H54 (cell line): ENCODE data around the gene NKX1-1.
"Not testable (repeated sequence)": the region's sequence is repeated elsewhere in the genome, so short reads cannot be mapped to it uniquely, and the experiment has no call there.

Experiments used
- DNase-seq: peaks from one replicate; pipeline ENCODE4 v3.0.0; 2011; ENCODE audit warnings: low spot score, mixed read lengths; ENCODE audit not compliant: insufficient read length
- FAIRE-seq: peaks from 3 replicates; lab custom pipeline; 2011; peaks lifted over from hg19 to GRCh38; lab: Jason Lieb, UNC
- POLR2A ChIP-seq: IDR thresholded peaks from 2 replicates; pipeline ENCODE4 v1.6.1; 2011; ENCODE audit warnings: low read depth, mild to moderate bottlenecking, low read length

Gene NKX1-1

DNA sequence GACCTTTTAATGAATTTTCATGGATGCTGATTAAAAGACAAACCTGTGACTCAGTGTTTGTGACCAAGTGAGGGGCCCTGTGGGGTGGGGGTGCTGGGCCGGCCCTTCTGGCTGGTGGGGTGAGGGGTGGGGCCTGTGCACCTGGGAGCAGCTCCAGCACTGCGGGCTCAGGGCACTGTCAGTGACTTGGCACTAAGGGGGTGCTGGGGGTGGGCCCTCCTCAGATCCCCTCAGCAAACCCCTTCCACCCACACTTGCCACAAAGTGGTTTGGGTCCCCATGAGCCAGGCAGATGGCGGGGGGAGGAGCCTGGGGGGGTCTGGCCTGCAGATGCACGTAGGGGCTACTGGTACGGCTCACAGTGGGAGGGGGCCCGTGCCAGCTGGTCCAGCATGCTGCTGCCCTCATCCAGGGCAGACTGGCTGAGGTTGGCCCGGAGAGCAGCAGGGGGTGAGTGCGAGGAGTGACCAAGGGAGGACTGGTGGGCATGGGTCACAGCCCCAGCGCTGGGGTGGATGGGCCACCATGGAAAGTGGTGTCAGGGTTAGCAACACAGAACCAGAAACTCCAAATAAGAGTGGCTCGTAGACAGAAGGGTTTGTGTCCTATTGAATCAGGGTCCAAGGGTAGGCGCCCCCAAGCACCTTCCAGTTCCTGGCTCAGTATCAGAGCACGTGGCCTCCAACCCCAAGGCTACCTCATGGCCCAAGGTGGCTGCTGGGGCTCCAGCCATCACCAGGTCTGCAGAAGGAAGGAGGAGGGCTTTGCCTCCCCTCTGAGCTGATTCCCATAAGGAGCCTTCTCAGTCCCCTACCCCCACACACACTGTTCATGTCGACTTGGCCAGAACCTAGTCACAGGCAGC, 10.1 kb downstream of the NKX1-1 start:
- DNase-seq = no peak

DNA sequence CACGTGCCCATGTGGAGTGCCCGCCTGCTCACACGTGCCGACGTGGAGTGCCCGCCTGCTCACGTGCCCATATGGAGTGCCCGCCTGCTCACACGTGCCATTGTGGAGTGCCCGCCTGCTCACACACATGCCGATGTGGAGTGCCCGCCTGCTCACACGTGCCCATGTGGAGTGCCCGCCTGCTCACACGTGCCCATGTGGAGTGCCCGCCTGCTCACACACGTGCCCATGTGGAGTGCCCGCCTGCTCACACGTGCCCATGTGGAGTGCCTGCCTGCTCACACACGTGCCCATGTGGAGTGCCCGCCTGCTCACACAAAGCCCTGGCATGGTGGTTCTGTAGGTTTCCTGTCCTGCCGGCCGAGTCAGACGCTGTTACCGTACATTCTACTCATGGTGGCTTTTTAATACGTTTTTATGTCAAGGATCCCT, 10.8 kb downstream of the NKX1-1 start:
- not testable (repeated sequence) for FAIRE-seq, DNase-seq

More for the DNA sequence above, 10.1 kb downstream of the NKX1-1 start:
- no peak for FAIRE-seq
- no peak for TF ChIP-seq POLR2A

DNA sequence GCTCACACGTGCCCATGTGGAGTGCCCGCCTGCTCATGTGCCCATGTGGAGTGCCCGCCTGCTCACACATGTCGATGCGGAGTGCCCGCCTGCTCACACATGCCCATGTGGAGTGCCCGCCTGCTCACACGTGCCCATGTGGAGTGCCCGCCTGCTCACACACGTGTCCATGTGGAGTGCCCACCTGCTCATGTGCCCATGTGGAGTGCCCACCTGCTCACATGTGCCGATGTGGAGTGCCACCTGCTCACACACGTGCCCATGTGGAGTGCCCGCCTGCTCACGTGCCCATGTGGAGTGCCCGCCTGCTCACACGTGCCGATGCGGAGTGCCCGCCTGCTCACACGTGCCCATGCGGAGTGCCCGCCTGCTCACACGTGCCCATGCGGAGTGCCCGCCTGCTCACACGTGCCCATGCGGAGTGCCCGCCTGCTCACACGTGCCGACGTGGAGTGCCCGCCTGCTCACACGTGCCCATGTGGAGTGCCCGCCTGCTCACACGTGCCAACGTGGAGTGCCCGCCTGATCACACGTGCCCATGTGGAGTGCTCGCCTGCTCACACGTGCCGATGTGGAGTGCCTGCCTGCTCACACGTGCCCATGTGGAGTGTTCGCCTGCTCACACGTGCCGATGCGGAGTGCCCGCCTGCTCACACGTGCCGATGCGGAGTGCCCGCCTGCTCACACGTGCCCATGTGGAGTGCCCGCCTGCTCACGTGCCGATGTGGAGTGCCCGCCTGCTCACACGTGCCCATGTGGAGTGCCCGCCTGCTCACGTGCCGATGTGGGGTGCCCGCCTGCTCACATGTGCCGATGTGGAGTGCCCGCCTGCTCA, 11.5 kb downstream of the NKX1-1 start:
- not testable (repeated sequence) for FAIRE-seq, DNase-seq

DNA sequence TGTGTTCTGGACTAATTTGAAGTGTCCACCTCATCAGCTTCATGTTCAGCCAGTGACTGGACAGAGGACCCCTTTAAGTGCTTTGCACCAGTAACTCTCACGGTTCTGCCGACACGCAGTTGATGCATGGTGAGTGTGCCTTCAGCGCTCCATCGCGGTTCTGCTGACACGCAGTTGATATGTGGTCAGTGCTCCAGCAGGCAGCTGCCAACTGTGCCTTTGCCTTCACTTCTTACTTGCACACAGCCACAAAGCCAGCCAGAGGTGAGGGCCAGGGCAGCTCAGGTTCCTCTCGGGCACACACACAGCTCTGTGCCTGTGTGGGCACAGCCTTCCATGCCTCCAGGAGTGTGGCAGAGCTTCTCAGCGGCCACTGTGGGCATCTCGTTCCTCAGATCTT, 12.4 kb downstream of the NKX1-1 start:
- no peak for TF ChIP-seq POLR2A
- DNase-seq = no peak
- FAIRE-seq = no peak

DNA sequence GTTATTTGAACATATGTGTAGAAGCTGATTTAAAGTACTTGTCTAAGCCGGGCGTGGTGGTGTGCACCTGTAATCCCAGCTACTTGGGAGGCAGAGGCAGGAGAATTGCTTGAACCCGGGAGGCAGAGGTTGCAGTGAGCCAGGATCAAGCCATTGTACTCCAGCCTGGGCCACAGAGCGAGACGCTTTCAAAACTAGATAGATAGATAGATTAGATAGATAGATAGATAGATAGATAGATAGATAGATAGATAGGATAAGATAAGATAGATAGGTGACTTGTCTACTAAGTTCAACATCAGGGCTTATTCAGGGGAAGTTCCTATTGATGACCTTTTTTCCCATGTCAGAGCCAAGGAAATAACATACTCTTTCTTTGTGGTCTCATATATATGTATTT, 12.9 kb downstream of the NKX1-1 start:
- not testable (repeated sequence) for FAIRE-seq, DNase-seq

DNA sequence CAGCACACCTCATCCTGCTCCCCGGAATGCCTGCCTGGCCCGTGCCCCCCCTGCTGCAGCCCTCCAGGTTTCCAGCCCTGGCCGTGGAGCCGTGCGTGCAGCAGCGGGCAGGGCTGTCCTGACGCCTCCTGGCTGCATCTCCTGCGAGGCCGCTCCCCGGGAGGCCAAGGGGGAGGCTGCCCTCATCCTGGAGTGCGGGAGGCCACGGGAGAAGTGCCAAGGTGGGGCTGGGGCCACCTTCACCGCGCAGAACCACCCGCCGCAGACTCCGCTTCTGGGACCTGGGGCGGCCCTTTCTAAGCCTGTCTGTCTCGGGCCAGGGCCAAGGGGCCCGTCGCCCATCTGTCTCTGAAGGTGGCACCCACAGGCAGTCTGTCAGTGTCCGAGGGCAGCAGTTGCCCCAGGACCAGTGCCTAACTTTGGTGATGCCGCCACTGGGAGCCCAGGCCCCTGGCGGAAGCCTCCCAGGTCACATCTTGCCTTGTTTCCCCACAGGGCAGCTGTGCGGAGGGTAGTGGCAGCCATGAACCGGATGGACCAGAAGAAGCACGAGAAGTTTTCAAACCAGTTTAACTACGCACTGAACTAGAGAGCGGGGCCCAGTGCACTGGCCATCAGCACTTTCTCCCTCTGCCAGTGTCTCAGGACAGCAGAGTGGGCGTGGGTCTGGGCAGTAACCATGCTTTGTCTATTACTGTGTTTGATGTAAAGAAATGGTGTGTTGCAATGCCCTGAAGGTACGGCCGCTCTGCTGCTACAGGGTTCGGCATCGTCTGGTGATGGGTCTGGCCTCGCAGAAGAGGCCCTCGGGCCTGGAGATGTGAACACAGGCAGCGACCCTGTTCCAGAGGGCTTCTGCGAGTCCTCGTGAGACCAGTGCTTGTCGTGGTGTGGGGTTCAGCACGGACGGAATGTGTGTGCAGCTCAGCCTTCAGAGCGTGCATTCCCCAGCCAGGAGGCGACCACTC, 20.6 kb downstream of the NKX1-1 start:
- DNase-seq = no peak
- no peak for TF ChIP-seq POLR2A
- no peak for FAIRE-seq

DNA sequence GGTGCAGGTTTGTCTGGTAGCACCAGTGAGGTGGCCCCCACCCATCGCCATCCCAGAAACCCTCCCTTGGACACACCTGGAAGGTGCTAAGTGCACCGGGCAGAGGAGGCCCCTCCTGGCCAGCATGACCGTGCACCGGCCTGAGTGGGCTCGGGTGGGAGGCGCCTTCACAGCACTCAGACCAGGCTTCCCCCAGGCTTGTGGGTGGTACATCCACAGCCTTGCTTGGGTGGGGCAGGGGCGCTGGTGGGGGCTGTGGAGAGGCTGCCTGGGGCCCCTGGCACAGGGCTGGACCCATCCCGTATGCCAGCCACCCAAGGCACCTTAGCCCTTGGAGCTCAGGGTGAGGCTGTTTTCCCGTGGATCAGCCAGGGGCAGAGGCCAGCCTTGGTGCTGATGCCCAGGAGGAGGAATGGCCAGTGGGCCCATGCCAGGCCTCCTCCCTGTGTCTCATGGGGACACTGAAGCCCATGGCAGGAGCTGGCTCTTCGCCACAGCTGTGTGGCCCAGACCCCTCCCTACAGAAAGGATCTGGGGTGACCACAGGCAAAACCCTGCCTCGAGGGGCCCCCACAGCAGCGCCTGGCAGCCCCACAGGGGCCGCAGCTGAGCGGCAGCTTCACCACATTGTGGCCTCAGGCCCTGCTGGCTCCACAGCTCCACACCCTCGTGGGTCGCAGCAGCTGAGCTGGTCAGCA, 21.4 kb downstream of the NKX1-1 start:
- no peak for DNase-seq
- TF ChIP-seq POLR2A = no peak
- FAIRE-seq = no peak

- no peak for FAIRE-seq
Measured at GRCh38 chr4:1383728-1384591, 22.3 kb downstream of the NKX1-1 start.

GRCh38 chr4:1382776-1383727, 23.2 kb downstream of the NKX1-1 start:
- DNase-seq (no peak), FAIRE-seq (no peak)
- no peak for TF ChIP-seq POLR2A

More at GRCh38 chr4:1383728-1384591, 22.3 kb downstream of the NKX1-1 start:
- no peak for DNase-seq
- TF ChIP-seq POLR2A = no peak

GRCh38 chr4:1381944-1382541, 24.2 kb downstream of the NKX1-1 start:
- FAIRE-seq (no peak), DNase-seq (no peak)
- no peak for TF ChIP-seq POLR2A
